GM12873 (cell line): ENCODE results near the gene BCL2L2.

Experiments used
- CTCF ChIP-seq: IDR thresholded peaks from 2 replicates; pipeline ENCODE4 v1.5.1; 2012; ENCODE audit warnings: low read depth, mild to moderate bottlenecking, moderate library complexity, low read length, control low read depth; ENCODE audit not compliant: insufficient read depth; ENCODE audit errors: missing control alignments

BCL2L2 gene

GRCh38 chr14:23358042-23358441 lies 51.4 kb downstream of the BCL2L2 start:
- no peak for TF ChIP-seq CTCF

- TF ChIP-seq CTCF = no peak
These were observed 52.0 kb downstream of the BCL2L2 start for GRCh38 chr14:23358553-23359166.

GRCh38 chr14:23359167-23359626 lies 52.6 kb downstream of the BCL2L2 start:
- TF ChIP-seq CTCF = no peak

GRCh38 chr14:23359722-23360447 lies 53.3 kb downstream of the BCL2L2 start:
- TF ChIP-seq CTCF = no peak

GRCh38 chr14:23360496-23360895 lies 53.9 kb downstream of the BCL2L2 start:
- no peak for TF ChIP-seq CTCF

GRCh38 chr14:23361320-23361719 lies 54.7 kb downstream of the BCL2L2 start:
- TF ChIP-seq CTCF = no peak
